Measurements from ENCODE around the gene UMODL1.

The UMODL1 gene

DNA sequence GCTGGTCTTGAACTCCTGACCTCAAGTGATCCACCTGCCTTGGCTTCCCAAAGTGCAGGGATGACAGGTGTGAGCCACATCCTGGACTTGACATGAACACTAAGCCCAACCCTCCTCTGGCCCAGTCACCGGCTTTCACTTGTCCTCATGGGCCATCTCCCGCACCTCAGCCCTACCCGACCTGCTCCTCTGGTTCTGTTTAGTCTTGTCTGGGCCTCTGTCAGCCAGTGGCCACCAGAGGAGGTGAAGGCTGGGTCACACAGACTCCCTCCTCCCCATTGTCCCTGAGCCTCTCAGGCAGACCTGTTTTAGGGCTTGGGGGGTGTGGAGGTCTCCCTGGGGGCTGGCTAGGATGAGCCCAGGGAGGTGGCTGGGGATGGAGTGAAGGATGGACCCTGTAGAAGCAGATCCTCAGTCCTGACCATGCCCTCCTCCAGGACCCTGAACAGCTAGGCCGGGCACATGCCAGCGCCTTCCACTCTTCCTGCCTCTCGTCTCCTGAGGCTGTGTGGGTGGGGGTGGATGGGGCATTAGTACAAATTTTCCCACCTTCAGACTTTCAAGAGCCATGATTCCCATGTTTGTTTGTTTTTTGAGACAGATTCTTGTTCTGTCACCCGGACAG lies 26.1 kb upstream of the UMODL1 start:
- TF ChIP-seq CTCF (IDR thresholded peaks at IDR 0.05) = no peak

DNA sequence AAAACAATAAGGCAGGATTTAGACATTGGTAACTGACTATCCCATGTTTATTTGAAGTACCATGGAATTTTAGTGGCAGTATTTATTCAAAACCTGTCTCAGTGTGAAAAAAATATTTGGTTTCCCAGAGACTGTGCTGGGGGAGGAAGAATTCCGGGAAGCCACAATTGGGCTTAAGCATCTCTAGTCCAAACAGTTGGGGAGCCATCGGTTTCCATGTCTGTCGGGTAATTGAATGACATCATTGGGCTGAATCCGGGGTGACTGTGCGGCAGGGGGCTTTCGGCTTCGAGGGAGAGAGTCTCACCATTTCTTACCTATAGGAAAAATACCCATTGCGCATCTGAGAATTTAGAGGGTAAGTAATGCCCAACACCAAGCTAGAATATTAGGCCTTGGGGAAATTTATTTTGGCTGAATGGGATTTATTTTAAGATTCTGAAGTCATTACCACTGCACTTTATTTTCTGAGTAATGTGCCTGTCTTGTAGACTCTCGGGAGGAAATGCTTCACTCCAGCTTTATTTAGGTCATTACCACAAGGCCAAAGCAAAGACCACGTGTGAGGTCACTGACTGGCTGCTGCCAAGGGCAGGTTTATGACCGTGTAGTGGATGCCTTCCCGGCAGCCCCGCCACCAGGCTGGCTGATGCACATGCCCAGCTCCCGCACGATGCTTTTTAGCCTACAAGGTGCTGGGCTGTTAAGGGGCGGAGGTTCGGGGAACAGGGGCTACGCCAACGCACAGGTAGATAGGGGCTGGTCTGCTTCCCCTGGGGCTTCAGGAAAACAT lies 23.1 kb upstream of the UMODL1 start:
- Histone ChIP-seq H3K79me2 (no peaks in the 10 kb centered on the region), H3K4me2 (ENCODE audit: low read length) (no peak overlapping the region), H2AFZ (no peak overlapping the region), H3K9me3 (ENCODE audit: control insufficient read depth, low read length) (no peaks in the 10 kb centered on the region), H3K27ac (no peak overlapping the region), H3K27me3 (ENCODE audit: control insufficient read depth, insufficient read depth, low read length) (no peaks in the 10 kb centered on the region), H3K9ac (no peak overlapping the region), H3K4me1 (no peaks in the 10 kb centered on the region), H3K4me3 (ENCODE audit: low read depth, low read length) (no peak overlapping the region), H3K36me3 (ENCODE audit: control insufficient read depth, insufficient read depth, low read length) (no peaks in the 10 kb centered on the region)
- TF ChIP-seq CTCF (IDR thresholded peaks at IDR 0.05) = no peak

More for the DNA sequence above, 26.1 kb upstream of the UMODL1 start:
- Histone ChIP-seq H3K36me3 (ENCODE audit: control insufficient read depth, insufficient read depth, low read length) (no peaks in the 10 kb centered on the region), H3K79me2 (no peaks in the 10 kb centered on the region), H2AFZ (no peak overlapping the region), H3K4me1 (no peaks in the 10 kb centered on the region), H3K9ac (no peak overlapping the region), H3K27me3 (ENCODE audit: control insufficient read depth, insufficient read depth, low read length) (no peaks in the 10 kb centered on the region), H3K4me2 (ENCODE audit: low read length) (no peak overlapping the region), H3K9me3 (ENCODE audit: control insufficient read depth, low read length) (no peaks in the 10 kb centered on the region), H3K4me3 (ENCODE audit: low read depth, low read length) (no peak overlapping the region), H3K27ac (no peak overlapping the region)

DNA sequence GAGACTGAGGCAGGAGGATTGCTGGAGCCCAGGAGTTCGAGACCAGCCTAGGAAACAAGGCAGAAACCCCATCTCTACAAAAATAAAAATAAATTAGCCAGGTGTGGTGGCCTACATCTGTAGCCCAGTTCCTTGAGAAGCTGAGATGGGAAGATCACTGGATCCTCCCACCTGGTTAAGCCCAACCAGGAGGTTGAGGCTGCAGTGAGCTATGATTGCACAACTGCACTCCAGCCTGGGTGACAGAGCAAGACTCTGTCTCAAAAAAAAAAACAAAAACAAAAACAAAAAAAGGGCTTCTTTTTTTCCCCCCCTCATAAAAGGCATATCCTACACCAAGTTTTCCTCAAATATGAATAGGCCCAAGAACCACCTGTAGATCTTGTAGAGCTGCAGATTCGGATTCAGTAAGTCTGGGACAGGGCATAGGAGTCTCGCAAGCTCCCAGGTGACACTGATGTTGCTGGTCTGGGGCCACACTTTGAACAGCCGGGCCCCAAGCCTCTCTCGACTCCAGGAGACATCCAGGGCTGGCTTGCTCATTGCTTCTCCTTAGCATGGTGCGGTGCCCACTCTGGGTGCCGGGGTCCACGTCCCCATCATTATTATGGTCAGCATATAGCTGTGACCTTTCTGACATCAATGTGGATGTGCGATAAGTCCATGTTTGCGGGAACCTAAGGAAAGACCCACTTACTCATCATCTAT lies 22.1 kb upstream of the UMODL1 start:
- Histone ChIP-seq H3K36me3 (ENCODE audit: control insufficient read depth, insufficient read depth, low read length) (no peaks in the 10 kb centered on the region), H3K4me1 (no peaks in the 10 kb centered on the region), H3K9ac (no peak overlapping the region), H3K79me2 (no peaks in the 10 kb centered on the region), H3K4me2 (ENCODE audit: low read length) (no peak overlapping the region), H3K4me3 (ENCODE audit: low read depth, low read length) (no peak overlapping the region), H2AFZ (no peak overlapping the region), H3K9me3 (ENCODE audit: control insufficient read depth, low read length) (no peaks in the 10 kb centered on the region), H3K27ac (no peak overlapping the region), H3K27me3 (ENCODE audit: control insufficient read depth, insufficient read depth, low read length) (no peaks in the 10 kb centered on the region)
- TF ChIP-seq CTCF (IDR thresholded peaks at IDR 0.05) = no peak

- Histone ChIP-seq H3K27me3 (ENCODE audit: control insufficient read depth, insufficient read depth, low read length) (no peaks in the 10 kb centered on the region), H3K9me3 (ENCODE audit: control insufficient read depth, low read length) (no peaks in the 10 kb centered on the region), H3K79me2 (no peaks in the 10 kb centered on the region), H3K4me3 (ENCODE audit: low read depth, low read length) (no peak overlapping the region), H3K4me1 (no peaks in the 10 kb centered on the region), H3K36me3 (ENCODE audit: control insufficient read depth, insufficient read depth, low read length) (no peaks in the 10 kb centered on the region), H3K27ac (no peak overlapping the region), H3K9ac (no peak overlapping the region), H3K4me2 (ENCODE audit: low read length) (no peak overlapping the region), H2AFZ (no peak overlapping the region)
- TF ChIP-seq CTCF (IDR thresholded peaks at IDR 0.05) = no peak
Measured at GRCh38 chr21:42049578-42050430, 21.3 kb upstream of the UMODL1 start.

Data from parathyroid adenoma (tissue), 2 donors.